A549 (cell line): ENCODE measurements around the gene MSL1.

Experiments used
- MAFK ChIP-seq: fragments of 450-650 bp; IDR thresholded peaks from 2 replicates; pipeline ENCODE4 v1.6.1; 2014; ENCODE audit not compliant: partially characterized antibody
- POLR2A ChIP-seq: IDR thresholded peaks from 2 replicates; pipeline ENCODE4 v1.6.1; 2012; ENCODE audit warnings: mild to moderate bottlenecking, low read length
- POLR2AphosphoS2 ChIP-seq: conservative IDR thresholded peaks from 2 replicates; pipeline ENCODE4 v1.6.1; 2012; ENCODE audit warnings: low read length, improper control_type of control experiment, inconsistent platforms
- RCOR1 ChIP-seq: fragments of 150-350 bp; IDR thresholded peaks from 2 replicates; pipeline ENCODE4 v1.6.1; 2014; ENCODE audit warnings: antibody characterized with exemption, low read length, low read depth
- SMC3 ChIP-seq: fragments of >200 bp; sonication (Bioruptor Twin); formaldehyde crosslinking; IDR thresholded peaks from 3 replicates; pipeline ENCODE4 v1.6.1; 2018; ENCODE audit warnings: inconsistent platforms
- SREBF2 ChIP-seq: fragments of 450-650 bp; IDR thresholded peaks from 2 replicates; pipeline ENCODE4 v1.6.1; 2014; ENCODE audit warnings: mild to moderate bottlenecking, moderate library complexity
- TF ChIP-seq, protein P1 (sequence below): fragments of 150-350 bp; IDR thresholded peaks from 2 replicates; pipeline ENCODE4 v1.6.1; 2014; ENCODE audit warnings: low read depth, mild to moderate bottlenecking, low read length
- TF ChIP-seq, protein P2 (sequence below): fragments of >200 bp; sonication (Bioruptor Twin); formaldehyde crosslinking; IDR thresholded peaks from 3 replicates; pipeline ENCODE4 v1.5.1; 2016

DNA sequence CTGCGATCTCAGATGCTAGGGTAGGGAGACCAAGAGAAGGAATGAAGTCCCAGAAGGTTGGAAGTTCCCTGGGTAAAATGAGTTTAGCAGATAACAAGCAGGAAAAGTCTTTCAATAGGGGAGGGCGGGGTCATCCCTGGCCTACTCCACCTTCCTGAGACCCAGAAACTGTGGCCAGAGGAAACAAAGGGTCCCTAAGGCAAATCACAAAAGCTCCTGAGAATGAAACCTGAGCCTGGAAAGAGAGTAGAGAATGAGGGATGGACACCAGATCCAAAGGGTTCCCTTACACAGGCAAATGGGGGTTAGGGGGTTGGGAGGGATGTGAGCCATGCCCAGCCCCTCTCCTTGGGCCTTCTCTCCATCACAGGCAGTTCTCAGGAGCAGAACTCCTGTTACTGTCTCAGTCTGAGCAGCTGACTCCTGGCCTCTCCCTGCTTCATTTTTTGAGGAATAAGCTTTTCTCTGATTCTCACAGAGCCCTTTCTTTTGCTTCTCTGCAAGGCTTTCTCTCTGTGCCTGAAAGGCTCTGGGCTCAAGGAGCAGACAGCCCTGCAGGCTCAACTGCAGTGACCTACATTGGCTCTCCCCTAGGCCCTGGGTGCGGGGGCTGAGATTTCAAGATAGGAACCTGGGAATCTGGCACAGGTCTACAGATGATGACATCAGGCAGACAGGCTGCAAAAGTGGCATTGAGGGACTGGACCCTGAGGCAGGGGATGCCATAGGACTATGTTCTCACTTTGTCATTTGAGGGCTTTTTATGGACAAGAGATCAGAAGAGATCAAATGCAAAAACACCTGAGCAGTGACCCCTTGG, 11.5 kb upstream of the MSL1 start:
- no peak for TF ChIP-seq MAFK
- TF ChIP-seq SMC3 = no peak
- TF ChIP-seq, protein P1, sequence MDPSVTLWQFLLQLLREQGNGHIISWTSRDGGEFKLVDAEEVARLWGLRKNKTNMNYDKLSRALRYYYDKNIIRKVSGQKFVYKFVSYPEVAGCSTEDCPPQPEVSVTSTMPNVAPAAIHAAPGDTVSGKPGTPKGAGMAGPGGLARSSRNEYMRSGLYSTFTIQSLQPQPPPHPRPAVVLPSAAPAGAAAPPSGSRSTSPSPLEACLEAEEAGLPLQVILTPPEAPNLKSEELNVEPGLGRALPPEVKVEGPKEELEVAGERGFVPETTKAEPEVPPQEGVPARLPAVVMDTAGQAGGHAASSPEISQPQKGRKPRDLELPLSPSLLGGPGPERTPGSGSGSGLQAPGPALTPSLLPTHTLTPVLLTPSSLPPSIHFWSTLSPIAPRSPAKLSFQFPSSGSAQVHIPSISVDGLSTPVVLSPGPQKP = no peak
- TF ChIP-seq POLR2AphosphoS2 = no peak
- no peak for TF ChIP-seq SREBF2
- TF ChIP-seq RCOR1 = no peak
- no peak for TF ChIP-seq POLR2A
- TF ChIP-seq, protein P2, sequence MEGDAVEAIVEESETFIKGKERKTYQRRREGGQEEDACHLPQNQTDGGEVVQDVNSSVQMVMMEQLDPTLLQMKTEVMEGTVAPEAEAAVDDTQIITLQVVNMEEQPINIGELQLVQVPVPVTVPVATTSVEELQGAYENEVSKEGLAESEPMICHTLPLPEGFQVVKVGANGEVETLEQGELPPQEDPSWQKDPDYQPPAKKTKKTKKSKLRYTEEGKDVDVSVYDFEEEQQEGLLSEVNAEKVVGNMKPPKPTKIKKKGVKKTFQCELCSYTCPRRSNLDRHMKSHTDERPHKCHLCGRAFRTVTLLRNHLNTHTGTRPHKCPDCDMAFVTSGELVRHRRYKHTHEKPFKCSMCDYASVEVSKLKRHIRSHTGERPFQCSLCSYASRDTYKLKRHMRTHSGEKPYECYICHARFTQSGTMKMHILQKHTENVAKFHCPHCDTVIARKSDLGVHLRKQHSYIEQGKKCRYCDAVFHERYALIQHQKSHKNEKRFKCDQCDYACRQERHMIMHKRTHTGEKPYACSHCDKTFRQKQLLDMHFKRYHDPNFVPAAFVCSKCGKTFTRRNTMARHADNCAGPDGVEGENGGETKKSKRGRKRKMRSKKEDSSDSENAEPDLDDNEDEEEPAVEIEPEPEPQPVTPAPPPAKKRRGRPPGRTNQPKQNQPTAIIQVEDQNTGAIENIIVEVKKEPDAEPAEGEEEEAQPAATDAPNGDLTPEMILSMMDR = no peak
